Stomach smooth muscle (tissue), 2 donors: ENCODE measurements around the gene LGR4.

Experiments used
- H3K27ac ChIP-seq: one replicate; pipeline ENCODE4 v1.7.0; 2013; ENCODE audit warnings: mild to moderate bottlenecking, low read length, inconsistent platforms
- H3K27me3 ChIP-seq, 2 donors: one replicate each; pipeline ENCODE4 v1.7.0; 2013; ENCODE audit warnings: low read length in 2 of 2; ENCODE audit not compliant: insufficient read depth in 2 of 2, control insufficient read depth in 1 of 2
- H3K36me3 ChIP-seq, 2 donors: one replicate each; pipeline ENCODE4 v1.7.0; 2013; ENCODE audit warnings: low read length in 2 of 2; ENCODE audit not compliant: control insufficient read depth in 2 of 2, insufficient read depth in 2 of 2
- H3K4me1 ChIP-seq: one replicate; pipeline ENCODE4 v1.7.0; 2013; ENCODE audit warnings: low read length; ENCODE audit not compliant: control insufficient read depth, insufficient read depth
- H3K4me3 ChIP-seq, 2 donors: one replicate each; pipeline ENCODE4 v1.7.0; 2013; ENCODE audit warnings: low read length in 2 of 2
- H3K9ac ChIP-seq, 2 donors: one replicate each; pipeline ENCODE4 v1.7.0; 2013; ENCODE audit warnings: low read length in 2 of 2, mild to moderate bottlenecking in 1 of 2
- H3K9me3 ChIP-seq, 2 donors: one replicate each; pipeline ENCODE4 v1.7.0; 2013; ENCODE audit warnings: low read length in 2 of 2; ENCODE audit not compliant: control insufficient read depth in 2 of 2
- donor health status: healthy.
- donor health status: Pancreatic carcinoma.

LGR4 gene

GRCh38 chr11:27468995-27469695 is 3.4 kb downstream of the LGR4 start:
- Histone ChIP-seq H3K4me1 (peaks cover 8% of the 10 kb centered on the region), H3K36me3 (no peaks in the 10 kb centered on the region), H3K9me3 (no peaks in the 10 kb centered on the region), H3K4me3 (peak overlapping the region; percentile 91 to 97), H3K27me3 (no peaks in the 10 kb centered on the region), H3K9ac (peak overlapping the region in 1 of 2 donors; percentile 75), H3K27ac (no peak overlapping the region)

- Histone ChIP-seq H3K27me3 (no peaks in the 10 kb centered on the region), H3K9ac (no peak overlapping the region), H3K36me3 (no peaks in the 10 kb centered on the region), H3K27ac (no peak overlapping the region), H3K4me3 (peak overlapping the region in 1 of 2 donors; percentile 91), H3K4me1 (peaks cover 10% of the 10 kb centered on the region), H3K9me3 (no peaks in the 10 kb centered on the region)
Observed at GRCh38 chr11:27468209-27468994, 4.2 kb downstream of the LGR4 start.

DNA sequence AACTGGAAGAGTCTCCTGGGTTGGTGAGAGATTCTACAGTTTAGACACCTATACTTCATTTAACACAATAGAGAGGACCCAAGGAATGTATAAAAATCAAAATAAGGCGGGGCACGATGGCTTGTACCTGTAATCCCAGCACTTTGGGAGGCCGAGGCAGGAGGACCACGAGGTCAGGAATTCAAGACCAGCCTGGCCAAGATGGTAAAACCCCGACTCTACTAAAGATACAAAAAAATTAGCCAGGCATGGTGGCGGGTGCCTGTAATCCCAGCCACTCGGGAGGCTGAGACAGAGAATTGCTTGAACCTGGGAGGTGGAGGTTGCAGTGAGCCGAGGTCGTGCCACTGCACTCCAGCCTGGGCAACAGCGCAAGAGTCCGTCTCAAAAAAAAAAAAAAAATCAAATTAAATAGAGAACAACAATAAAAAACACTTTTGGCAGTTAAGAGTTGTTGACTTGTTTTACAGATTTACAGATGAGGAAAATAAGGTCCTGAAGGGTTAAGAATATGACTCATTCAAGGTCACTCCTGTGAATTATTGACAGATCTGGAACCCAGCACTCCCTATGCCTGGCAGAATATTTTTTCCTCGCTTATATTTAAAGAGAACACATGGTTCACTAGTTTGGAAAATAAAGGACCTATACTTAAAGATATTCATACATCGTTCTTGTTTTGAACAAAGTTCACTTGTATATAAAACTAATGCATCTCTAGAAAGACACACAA is 5.2 kb downstream of the LGR4 start:
- no peak overlapping the region for H3K4me3 ChIP-seq
- H3K4me1 ChIP-seq: peaks cover 11% of the 10 kb centered on the region
- H3K27me3 ChIP-seq: no peaks in the 10 kb centered on the region
- no peak overlapping the region for H3K27ac ChIP-seq
- no peaks in the 10 kb centered on the region for H3K9me3 ChIP-seq
- no peak overlapping the region for H3K9ac ChIP-seq
- no peaks in the 10 kb centered on the region for H3K36me3 ChIP-seq

- Histone ChIP-seq H3K9ac (no peak overlapping the region), H3K9me3 (no peaks in the 10 kb centered on the region), H3K4me1 (peaks cover 11% of the 10 kb centered on the region), H3K27ac (no peak overlapping the region), H3K36me3 (no peaks in the 10 kb centered on the region), H3K4me3 (no peak overlapping the region), H3K27me3 (no peaks in the 10 kb centered on the region)
Observed at GRCh38 chr11:27466363-27466762, 6.2 kb downstream of the LGR4 start.

DNA sequence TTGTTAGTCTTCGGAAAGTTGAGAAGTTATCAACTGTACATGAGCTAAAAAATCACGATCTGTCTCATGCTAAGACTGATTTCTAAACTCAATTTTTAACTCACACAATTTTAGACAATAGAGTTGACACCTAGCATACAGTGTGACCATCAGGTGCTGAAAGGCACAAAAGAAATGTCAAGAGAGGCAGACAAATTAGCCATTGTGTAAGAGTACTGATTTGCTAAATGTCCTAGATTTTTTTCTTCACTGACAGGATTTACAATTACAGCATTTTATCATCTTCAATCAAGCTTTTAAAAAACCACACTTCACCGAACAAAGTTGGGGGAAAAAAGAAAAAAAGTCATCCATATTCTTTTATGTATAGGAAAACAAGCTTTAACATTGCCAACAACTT is 7.0 kb downstream of the LGR4 start:
- Histone ChIP-seq H3K27ac (no peak overlapping the region), H3K27me3 (no peaks in the 10 kb centered on the region), H3K9me3 (no peaks in the 10 kb centered on the region), H3K4me3 (no peak overlapping the region), H3K36me3 (no peaks in the 10 kb centered on the region), H3K9ac (no peak overlapping the region), H3K4me1 (peaks cover 7% of the 10 kb centered on the region)

DNA sequence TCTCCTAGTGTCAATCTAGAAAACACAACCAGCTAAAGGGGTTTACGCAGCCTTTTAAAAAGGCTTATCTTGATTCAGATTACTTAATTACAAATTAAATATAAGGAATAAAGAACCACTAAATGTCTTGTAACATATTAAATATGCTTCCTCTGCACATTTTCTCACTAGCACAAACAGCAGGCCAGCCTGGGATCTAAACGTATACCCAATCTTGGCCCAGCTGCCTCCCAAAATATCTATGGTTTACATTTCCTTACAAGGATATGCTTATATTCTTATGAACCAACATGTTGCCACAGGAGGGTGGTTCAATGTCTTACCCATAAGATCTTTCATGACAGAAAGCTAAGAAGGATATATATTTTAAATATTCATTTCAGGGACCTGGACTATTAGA is 7.7 kb downstream of the LGR4 start:
- no peaks in the 10 kb centered on the region for H3K9me3 ChIP-seq
- no peaks in the 10 kb centered on the region for H3K27me3 ChIP-seq
- peaks cover 7% of the 10 kb centered on the region for H3K4me1 ChIP-seq
- no peaks in the 10 kb centered on the region for H3K36me3 ChIP-seq
- H3K4me3 ChIP-seq: no peak overlapping the region
- no peak overlapping the region for H3K27ac ChIP-seq
- H3K9ac ChIP-seq: peak overlapping the region in 1 of 2 donors; percentile 18

GRCh38 chr11:27464289-27464696 is 8.3 kb downstream of the LGR4 start:
- Histone ChIP-seq H3K4me3 (no peak overlapping the region), H3K27me3 (no peaks in the 10 kb centered on the region), H3K27ac (no peak overlapping the region), H3K9ac (no peak overlapping the region), H3K4me1 (peaks cover 7% of the 10 kb centered on the region), H3K36me3 (no peaks in the 10 kb centered on the region), H3K9me3 (no peaks in the 10 kb centered on the region)

GRCh38 chr11:27462543-27462942 is 10.0 kb downstream of the LGR4 start:
- no peaks in the 10 kb centered on the region for H3K27me3 ChIP-seq
- H3K9me3 ChIP-seq: no peaks in the 10 kb centered on the region
- no peak overlapping the region for H3K9ac ChIP-seq
- H3K4me1 ChIP-seq: peaks cover 7% of the 10 kb centered on the region
- H3K36me3 ChIP-seq: no peaks in the 10 kb centered on the region
- H3K27ac ChIP-seq: no peak overlapping the region
- no peak overlapping the region for H3K4me3 ChIP-seq

DNA sequence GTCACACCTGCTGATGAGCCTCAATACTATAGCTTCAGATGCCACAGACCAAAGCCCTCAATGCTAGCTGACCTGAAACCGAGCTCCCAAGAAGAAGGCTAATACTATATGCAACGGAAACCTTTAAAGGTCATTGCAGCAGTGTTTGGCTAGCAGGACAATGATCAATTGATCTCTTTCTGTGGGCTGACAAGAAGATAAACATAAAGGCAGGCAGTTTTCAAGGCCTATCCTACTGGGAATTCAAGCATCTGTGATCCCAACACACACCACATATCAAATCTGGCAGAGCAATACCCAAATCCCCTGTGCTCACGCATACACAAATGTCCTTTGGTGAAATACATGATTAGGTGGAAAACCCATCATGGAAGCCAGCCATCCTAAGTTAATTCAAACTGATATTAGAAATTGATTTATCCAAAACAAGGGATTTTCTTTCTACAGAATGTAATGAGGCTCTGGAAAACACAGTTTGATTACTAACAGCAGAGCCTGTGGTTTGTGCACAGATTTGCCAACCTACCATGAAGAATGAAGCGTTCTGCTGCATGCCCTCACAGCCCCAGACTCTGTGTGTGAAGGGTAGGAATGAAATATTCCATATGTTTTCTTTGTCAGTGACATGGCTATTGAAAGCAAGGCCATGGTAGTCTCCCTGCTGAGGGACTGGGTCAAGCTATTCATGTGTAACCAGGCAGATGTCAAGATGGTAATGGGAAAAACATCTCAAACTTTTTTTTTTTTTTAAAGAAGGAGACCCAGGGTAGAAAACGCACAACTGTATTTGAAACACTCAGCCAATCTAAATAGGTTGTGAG is 12.2 kb downstream of the LGR4 start:
- no peaks in the 10 kb centered on the region for H3K27me3 ChIP-seq
- no peaks in the 10 kb centered on the region for H3K36me3 ChIP-seq
- peak overlapping the region in 1 of 2 donors; percentile 9 for H3K4me3 ChIP-seq
- no peaks in the 10 kb centered on the region for H3K9me3 ChIP-seq
- no peak overlapping the region for H3K9ac ChIP-seq
- H3K4me1 ChIP-seq: peaks cover 7% of the 10 kb centered on the region
- no peak overlapping the region for H3K27ac ChIP-seq

- Histone ChIP-seq H3K27ac (no peak overlapping the region), H3K27me3 (no peaks in the 10 kb centered on the region), H3K9me3 (no peaks in the 10 kb centered on the region), H3K4me3 (no peak overlapping the region), H3K9ac (no peak overlapping the region), H3K4me1 (peaks cover 4% of the 10 kb centered on the region), H3K36me3 (no peaks in the 10 kb centered on the region)
Observed at GRCh38 chr11:27459191-27459590, 13.4 kb downstream of the LGR4 start.
